GM18870 (cell line): ENCODE data around the gene AADACL3.

Experiments used
- ATAC-seq: cut with Tn5 transposase; IDR thresholded peaks from one replicate; pipeline ENCODE4 v1.9.1; 2021; ENCODE audit warnings: moderate library complexity; ENCODE audit not compliant: unreplicated experiment

Gene AADACL3

GRCh38 chr1:12763479-12763878 lies 47.6 kb downstream of the AADACL3 start:
- no peak for ATAC-seq

GRCh38 chr1:12764016-12764415 lies 48.1 kb downstream of the AADACL3 start:
- ATAC-seq = no peak

GRCh38 chr1:12769031-12769430 lies 53.1 kb downstream of the AADACL3 start:
- ATAC-seq = no peak

GRCh38 chr1:12769976-12770505 lies 54.1 kb downstream of the AADACL3 start:
- no peak for ATAC-seq

GRCh38 chr1:12770620-12771019 lies 54.7 kb downstream of the AADACL3 start:
- no peak for ATAC-seq

GRCh38 chr1:12771186-12771585 lies 55.3 kb downstream of the AADACL3 start:
- ATAC-seq = no peak

- no peak for ATAC-seq
Observed at GRCh38 chr1:12772520-12772919, 56.6 kb downstream of the AADACL3 start.

- no peak for ATAC-seq
Observed at GRCh38 chr1:12773438-12773837, 57.5 kb downstream of the AADACL3 start, which contains the start of gene PRAMEF12. Gene PRAMEF12 (plus strand): TSS chr1:12773738. CDS start chr1:12774868, 1,130 bp downstream.

- no peak for ATAC-seq
Observed at GRCh38 chr1:12774801-12775345, 59.0 kb downstream of the AADACL3 start.

- no peak for ATAC-seq
Observed at GRCh38 chr1:12775443-12775842, 59.5 kb downstream of the AADACL3 start.

GRCh38 chr1:12776801-12777557 lies 61.1 kb downstream of the AADACL3 start:
- ATAC-seq = no peak
